Glomerular visceral epithelial cell (primary cell): ENCODE data around the gene CYP1A2.
"Not testable (repeated sequence)": the region's sequence is repeated elsewhere in the genome, so short reads cannot be mapped to it uniquely, and the experiment has no call there.

ENCODE experiments used
- DNase-seq: peaks from one replicate; pipeline ENCODE4 v3.0.0-alpha.2; 2016; ENCODE audit errors: extremely low spot score

The CYP1A2 gene

DNA sequence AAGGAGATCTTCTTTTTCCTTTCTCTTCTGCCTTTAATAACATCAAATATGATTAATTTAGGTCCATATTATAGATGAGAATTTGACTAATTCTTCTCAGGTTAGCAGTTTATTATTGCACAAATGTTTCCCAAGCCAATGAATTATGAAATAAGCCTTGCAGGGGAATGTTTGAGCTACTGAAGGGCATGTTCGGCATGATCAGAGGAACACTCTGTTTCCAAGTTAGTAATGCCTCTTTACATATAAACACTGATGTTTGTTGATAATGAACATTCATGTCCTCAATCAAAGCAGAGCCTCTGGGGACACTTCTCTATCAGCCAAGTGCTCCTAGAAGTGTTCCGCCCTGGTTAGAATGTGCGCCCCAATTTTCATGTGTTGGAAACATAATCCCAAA lies 13.3 kb upstream of the CYP1A2 start:
- no peak for DNase-seq

DNA sequence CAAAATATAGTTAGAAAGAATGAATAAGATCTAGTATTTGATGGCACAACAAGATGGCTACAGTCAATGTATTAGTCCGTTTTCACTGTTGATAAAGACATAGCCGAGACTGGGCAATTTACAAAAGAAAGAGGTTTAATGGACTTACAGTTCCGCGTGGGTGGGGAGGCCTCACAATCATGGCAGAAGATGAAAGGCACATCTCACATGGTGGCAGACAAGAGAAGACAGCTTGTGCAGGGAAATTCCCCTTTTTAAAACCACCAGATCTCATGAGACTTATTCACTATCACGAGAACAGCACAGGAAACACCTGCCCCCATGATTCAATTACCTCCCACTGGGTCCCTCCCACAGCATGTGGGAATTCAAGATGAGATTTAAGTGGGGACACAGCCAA lies 10.4 kb upstream of the CYP1A2 start:
- DNase-seq: not testable (repeated sequence)

DNA sequence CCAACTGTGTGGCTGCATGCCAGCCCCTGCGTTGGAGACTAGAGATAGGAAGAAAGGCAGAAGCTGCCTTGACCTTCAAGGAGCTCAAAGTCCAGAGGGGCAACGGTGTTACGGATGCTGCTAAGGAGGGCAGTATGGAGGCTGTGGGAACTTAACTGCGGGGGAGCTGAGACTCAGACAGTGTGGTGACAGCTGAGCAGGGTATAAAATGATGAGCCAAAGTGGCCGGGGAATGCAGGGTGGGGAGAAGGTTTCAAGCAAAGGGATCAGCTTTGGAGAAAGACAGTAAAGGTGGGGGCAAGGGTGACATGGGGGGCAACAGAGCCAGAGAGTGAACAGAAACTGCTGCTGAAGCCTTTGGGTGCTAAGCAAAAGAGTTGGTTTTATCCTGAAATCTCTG lies 6.2 kb upstream of the CYP1A2 start:
- no peak for DNase-seq

DNA sequence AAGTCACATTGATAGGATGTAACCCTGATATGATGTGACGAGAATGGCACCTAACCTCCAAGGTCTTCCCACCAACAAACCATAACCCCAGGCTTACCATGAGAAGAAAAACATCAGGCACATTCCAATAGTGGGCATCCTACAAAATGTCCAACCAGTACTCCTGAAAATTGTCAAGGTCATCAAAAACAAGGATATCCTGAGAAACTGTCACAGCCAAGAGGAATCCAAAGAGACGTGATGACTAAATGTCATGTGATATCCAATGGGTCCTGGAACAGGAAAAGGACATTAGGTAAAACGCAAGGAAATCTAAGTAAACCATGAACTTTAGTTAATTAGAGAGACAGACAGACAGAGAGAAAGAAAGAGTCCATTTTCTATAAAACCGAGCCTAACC lies 2.3 kb upstream of the CYP1A2 start:
- DNase-seq: no peak

DNA sequence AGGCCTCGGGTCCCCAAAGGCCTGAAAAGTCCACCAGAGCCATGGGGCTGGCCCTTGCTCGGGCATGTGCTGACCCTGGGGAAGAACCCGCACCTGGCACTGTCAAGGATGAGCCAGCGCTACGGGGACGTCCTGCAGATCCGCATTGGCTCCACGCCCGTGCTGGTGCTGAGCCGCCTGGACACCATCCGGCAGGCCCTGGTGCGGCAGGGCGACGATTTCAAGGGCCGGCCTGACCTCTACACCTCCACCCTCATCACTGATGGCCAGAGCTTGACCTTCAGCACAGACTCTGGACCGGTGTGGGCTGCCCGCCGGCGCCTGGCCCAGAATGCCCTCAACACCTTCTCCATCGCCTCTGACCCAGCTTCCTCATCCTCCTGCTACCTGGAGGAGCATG lies 1.2 kb downstream of the CYP1A2 start:
- DNase-seq: no peak

DNA sequence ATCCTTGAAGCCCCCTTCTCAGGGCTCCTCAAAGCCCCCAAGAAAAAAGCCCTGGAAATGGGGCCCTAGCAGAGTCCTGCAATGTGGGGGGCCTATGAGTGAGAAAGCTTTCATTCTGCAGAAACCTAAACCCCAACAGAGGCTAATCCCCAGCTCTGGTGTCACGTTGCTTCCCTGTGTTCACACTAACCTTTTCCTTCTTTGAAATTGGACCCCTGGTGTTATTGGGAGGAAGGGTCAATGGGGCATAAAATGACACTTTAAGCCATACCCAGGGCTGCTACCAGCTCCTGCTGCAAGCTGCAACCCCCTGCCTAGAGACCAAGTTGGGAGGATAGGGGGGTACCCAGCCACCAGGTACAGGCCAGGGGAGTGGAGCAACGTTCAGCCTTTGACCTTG lies 2.1 kb downstream of the CYP1A2 start:
- DNase-seq: no peak

DNA sequence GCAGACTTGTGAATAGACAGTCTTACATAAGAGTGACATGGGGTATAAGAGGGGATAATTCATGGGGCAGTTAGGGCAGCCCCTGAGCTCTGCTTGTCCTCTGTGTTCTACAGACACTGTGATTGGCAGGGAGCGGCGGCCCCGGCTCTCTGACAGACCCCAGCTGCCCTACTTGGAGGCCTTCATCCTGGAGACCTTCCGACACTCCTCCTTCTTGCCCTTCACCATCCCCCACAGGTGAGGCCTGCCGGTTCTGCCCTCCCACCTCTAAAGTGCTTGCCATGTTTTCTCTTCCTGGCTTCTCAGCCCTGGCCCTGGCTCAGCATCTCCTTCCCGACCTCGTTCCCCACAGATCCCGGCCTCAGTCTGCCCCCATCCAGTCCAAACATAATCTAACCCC lies 3.4 kb downstream of the CYP1A2 start:
- DNase-seq: no peak

DNA sequence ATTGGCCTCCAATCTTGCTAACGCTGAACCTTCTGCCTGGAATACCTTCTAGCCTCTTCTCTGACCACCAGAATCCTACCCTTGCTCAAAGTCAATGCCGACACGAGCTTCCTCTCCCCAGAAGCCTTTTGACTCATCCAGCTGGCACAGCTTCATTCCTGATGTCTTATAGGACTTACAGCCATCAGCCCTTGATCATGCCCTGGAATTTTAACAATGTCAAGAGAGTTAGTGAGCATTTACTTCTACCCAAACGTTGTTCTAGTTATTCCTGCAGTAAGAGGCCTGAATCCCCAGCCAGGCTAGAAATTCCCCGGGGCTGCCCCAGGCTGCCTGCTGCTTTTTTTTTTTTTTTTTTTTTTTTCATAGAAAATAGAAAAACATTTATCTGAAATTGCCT lies 3.9 kb downstream of the CYP1A2 start:
- peak; percentile 72 for DNase-seq

DNA sequence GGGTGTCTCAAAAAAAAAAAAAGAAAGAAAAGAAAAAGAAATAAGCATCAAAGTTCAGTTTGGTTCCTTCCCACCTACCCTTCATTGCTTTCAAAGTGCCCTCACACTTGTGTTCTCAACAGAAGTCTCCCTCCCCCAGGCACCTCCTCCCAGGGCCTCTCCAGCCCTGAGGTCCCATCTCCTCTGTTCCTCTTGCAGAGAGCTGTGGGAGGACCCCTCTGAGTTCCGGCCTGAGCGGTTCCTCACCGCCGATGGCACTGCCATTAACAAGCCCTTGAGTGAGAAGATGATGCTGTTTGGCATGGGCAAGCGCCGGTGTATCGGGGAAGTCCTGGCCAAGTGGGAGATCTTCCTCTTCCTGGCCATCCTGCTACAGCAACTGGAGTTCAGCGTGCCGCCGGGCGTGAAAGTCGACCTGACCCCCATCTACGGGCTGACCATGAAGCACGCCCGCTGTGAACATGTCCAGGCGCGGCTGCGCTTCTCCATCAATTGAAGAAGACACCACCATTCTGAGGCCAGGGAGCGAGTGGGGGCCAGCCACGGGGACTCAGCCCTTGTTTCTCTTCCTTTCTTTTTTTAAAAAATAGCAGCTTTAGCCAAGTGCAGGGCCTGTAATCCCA lies 6.1 kb downstream of the CYP1A2 start:
- DNase-seq: no peak

DNA sequence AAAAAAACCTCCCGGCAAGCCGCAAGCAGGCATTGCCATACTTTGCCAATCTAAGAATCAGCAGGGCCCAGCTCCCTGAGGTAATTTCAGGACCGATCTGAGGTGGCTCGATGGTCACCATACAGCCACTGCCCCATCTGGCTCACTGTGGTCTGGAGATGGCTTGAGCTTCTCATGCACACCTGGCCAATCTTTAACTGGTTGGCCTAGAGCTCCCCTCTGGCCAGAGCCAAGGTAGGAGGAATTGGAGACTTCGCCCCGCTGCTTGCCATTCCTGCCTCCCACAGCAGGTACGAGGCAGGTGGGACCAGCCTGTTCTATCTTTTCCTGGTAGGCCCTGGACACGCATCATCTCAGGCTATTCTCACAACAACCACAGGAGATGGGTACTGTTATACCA lies 10.1 kb downstream of the CYP1A2 start:
- DNase-seq: no peak

DNA sequence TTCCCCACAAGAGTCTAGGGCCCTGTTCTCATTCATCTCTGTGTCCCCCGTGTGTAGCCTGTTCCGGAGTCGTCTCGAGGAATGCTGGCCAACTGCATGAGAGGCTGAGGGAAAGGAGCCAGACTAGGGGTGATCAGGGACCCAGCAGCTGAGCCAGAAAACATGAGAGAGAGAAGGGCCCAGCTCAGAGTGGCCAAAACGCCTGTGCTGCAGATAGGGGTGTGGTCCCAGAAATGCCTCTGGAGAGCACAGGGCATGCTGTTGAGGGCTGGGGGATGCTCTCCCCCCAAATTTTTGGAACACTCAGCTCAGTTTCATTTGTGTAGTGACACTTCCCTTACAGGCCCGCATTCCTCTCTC lies 14.1 kb downstream of the CYP1A2 start:
- no peak for DNase-seq

DNA sequence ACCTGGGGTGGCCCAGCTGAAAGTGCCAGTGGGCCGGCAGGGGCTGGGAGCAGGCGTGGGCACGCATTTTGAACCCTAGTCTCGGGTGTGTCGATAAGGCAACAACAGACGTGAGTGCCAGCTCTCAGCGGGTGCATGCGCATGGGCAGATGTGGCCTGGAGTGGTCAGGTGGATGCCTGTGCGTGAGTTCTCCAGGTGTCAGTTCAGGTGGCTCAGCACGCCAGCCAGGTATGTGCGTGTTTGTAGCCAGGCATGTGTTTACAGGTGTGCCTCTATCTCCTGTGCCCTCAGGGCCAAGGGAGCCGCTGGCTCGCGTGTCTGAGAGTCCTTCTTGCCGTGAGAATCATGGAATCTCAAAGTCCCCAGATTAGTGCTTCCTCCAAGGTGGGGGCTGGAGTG lies 14.8 kb downstream of the CYP1A2 start:
- no peak for DNase-seq

DNA sequence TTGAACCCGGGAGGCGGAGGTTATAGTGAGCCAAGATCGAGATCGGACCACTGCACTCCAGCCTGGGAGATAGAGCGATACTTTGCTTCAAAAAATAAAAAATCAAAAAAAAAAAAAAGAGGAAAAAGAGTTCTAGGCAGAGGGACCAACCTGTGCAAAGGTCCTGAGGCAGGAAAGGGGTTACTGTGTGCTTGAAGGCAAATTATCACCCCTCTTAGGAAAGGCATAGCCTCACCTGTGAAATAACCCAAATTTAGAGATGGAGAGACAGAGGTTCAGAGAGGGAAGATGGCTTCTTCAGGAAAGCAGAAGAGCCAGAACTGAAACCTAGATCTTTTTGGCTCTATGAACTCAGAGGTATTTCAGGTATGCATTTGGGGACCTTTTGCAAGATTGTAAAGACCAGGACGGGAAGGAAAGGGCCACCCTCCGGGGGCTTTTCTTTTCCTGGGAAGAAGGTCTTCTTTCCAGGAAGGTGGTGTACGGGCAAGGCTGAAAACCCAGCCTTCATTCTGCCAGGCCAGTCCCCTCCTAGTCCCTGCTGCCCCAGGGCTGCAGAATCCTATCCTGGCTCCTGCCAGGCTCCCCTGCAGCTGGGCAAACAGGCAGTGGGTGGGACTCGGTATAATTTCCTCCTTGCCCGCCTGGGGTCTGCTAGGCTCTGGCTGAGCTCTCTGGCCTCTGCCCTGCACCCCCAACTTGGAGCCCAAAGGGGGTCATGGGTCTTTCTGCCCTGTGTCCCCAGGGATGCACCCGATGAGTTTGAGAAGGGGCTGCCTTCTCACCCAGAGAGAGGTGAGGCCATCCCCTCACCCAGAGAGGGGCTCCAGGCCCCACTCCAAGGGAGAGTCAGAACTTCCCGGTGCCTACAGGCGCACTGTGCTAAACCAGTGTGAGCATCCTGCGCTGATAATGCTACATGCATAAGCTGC lies 18.8 kb downstream of the CYP1A2 start:
- no peak for DNase-seq

DNA sequence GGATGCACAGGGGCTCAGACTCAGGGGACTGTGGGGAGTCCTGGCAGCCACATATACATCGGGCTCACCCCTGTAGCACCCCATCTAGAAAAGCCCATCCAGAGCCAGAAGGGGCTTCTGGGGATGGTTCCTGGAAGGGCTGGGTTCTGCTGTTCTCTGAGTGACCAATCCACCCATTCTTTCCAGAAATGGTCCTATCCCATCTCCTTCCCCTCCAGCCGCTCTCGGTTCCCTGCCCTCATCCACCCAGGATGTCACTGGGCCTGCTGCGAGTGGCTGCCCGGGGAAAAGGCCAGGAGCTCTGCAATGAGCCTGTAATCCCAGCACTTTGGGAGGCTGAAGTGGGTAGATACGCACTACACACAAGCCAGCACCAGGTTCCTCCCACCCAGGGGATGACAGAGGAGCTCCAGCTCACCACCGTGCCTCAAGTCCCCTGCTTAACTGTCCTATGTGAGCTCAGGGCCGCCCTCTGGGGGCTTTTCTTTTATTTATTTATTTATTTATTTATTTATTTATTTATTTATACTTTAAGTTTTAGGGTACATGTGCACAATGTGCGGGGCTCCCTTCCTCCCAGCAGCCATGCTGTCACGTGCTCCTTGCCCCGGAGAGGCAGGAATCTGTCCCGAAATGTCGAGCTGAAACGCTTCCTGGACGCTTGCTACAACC lies 19.6 kb downstream of the CYP1A2 start:
- DNase-seq: no peak

DNA sequence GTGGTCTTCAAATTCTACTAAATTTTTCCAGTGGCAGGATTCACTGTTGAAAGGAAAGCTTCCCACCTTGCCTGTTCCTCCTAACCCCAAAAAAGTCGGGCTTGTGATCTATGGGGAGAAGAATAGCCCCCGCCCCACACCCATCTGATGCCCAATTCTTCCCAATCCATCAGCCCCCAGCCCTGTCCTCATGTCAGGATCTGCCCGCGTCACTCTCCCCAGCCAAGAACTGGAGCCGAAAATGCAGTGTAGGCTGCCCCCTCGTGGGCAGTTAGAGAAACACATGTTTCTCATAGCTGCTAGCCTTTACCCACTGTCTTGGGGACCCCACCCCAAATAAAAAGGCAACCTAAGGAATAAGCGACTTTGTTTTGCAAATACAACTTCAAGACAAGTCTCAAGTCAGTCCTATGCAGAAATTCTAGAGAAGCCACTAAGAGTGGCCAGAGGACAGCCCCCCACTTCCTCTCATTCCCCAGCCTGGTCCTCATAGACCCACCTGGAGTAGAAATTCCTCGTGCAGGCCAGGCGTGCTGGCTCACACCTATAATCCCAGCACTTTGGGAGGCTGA lies 20.2 kb downstream of the CYP1A2 start:
- DNase-seq: peak; percentile 63

DNA sequence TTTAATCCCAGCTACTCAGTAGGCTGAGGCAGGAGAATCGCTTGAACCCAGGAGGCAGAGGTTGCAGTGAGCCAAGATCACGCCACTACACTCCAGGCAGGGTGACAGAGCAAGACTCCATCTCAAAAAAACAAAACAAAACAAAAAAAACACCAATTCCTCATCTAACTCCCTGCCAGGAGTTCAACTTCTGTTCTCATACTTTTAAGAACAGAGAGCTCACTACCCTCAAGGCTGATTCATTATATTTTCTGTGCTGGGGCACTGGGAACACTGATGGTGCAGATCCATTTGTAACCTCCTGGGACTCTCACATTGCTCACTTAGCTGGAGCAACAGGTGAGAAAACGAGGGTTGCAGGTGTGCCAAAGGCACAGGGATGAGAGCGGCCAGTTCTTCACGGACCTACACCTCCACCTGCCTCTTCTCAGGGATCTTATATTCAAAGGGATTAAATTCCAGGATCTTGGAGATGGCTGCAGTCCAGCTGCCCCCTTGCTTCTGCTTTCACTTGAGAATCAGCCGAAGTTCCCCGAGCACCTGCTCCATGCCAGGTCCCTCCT lies 20.9 kb downstream of the CYP1A2 start:
- no peak for DNase-seq

DNA sequence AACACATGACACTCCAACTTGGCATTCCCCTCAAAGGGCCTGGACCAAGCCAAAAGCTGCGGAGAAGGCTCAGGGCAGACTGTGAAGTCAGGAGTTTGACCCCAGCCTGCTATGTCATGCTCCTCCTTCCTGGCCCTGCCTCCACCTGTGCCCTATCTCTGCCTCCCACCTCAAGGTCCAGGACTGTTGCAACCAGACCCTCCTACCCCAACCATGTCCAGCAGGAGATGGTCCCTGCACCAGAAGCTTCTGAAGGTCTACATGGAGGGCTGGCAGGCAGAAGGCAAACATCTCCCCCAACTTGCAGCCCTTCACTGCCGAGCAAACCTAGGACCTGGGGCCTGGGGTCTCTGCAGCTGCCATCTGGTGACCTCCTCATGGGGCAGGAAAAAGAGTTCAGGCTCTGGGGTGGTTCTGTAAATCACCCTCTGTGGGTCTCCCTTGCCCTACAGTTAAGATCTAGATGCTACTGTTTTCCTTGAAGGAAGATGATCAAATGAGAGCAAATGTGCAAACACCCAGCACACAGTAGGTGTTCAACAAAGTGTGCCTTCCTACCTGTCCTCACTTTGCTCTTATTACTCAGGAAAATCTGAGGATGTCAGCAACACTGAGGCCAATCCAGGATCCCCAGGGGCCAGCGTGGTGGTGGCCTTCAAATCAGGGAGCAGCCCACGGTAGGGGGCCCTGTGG lies 21.7 kb downstream of the CYP1A2 start:
- no peak for DNase-seq

DNA sequence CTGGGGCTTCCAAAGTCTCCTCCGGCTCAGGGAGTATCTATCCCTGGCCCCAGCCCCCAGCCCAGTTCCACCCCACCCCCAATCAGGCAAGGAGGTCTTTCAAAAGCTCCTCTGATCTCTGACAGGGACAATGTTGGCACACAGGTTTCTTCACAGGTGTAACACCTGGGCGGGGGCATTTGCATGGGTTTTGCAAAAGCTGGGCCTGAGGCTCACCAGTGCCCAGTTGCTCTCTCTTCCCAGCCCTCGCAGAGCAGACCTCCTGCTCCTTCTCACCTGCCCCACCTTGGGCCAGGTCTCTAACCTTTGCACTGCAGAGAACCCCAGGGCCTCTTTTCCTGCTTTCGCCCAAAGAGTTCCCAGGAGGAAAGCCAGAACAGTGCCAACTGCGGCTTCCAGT lies 24.7 kb downstream of the CYP1A2 start:
- no peak for DNase-seq

DNA sequence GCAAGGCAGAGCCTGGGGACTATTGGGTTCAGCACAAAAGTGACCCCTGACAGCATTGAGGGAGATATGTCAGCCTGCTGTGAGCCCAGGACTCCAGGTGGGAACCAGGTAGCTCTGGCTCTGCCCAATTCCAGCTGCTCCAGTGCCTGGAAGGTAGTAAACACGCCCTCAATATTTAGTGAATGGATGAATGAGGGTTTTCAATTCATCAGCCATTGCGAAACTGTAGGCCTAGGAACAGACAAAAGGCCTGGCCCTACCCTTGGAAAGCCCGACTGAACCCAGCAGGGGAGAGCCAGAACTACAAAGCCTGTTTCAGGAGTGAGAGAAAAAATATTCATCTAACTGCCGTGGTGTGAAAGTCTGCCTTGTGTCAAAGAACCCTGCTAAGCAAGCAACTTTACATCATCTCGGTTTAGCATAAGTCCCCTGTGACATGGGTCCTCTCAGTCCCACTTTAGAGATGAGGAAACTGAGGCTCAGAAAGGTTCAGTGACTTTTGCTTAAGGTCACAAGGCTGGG lies 25.1 kb downstream of the CYP1A2 start:
- DNase-seq: no peak

DNA sequence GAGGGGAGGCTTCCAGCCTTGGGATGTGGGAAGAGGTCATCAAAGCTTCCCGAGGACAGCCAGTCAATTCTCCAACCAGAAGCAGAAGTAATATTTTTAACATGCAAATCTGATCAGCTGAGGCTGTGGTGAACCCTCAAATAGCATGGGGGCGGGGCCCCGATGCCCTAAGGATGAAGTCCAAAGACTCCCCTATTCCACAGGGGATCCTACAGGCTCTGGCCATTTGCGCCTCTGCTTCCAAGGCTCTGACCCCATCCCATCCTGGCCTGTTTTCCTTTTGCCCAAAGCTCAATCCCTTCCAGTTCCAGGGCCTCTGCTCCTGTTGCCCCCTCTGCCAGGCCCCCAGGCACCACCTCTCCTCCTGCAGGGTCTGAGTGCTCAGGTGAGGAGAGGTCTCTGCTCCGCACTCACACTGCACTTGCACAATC lies 26.5 kb downstream of the CYP1A2 start:
- DNase-seq: no peak

DNA sequence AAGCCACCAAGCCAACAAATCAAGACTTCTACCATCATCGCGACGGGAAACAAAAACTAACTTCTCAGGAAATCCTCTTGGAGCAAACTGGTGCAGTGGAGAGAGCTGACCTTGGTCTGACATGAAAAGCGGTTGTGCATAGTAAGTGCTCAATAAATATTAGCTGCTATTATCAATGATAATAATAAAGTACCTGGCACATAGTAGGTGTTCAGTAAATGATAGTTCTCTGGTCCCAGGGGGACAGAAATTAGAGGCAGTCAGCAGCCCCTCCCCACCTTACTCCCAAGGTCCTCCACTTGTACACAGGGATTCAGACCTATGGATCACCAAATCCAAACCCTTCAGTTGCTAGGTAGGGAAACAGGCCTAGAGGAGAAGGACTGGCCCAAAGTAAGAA lies 27.2 kb downstream of the CYP1A2 start:
- no peak for DNase-seq
